Activated CD8-positive, alpha-beta memory T cell treated with anti-CD3 and anti-CD28 coated beads for 24 hours (primary cell): Measurements from ENCODE around the gene KANSL2.
"Not testable (repeated sequence)": the region's sequence is repeated elsewhere in the genome, so short reads cannot be mapped to it uniquely, and the experiment has no call there.

Source experiments
- DNase-seq: peaks from one replicate; pipeline ENCODE4 v3.0.0-alpha.2; 2020

Gene KANSL2

GRCh38 chr12:48682927-48683326, 889 bp upstream of the KANSL2 start:
- DNase-seq: no peak

- DNase-seq: not testable (repeated sequence)
Observed at GRCh38 chr12:48682533-48682905, 481 bp upstream of the KANSL2 start.

- no peak for DNase-seq
Observed at GRCh38 chr12:48681399-48681709, 684 bp downstream of the KANSL2 start.

- DNase-seq: no peak
Observed at GRCh38 chr12:48680861-48681260, 1.2 kb downstream of the KANSL2 start.

- DNase-seq: no peak
Observed at GRCh38 chr12:48678551-48679185, 3.4 kb downstream of the KANSL2 start.

GRCh38 chr12:48671231-48671856, 10.7 kb downstream of the KANSL2 start:
- DNase-seq: no peak

- DNase-seq: no peak
Observed at GRCh38 chr12:48668996-48669395, 13.0 kb downstream of the KANSL2 start.

- DNase-seq: no peak
Observed at GRCh38 chr12:48659863-48660262, 22.2 kb downstream of the KANSL2 start.

GRCh38 chr12:48651681-48652080, 30.4 kb downstream of the KANSL2 start:
- DNase-seq: no peak

GRCh38 chr12:48645354-48645753, 36.7 kb downstream of the KANSL2 start:
- not testable (repeated sequence) for DNase-seq

GRCh38 chr12:48643011-48643410, 39.0 kb downstream of the KANSL2 start:
- no peak for DNase-seq

- DNase-seq: not testable (repeated sequence)
Observed at GRCh38 chr12:48641752-48642555, 40.1 kb downstream of the KANSL2 start.

GRCh38 chr12:48640854-48641253, 41.2 kb downstream of the KANSL2 start:
- no peak for DNase-seq

- DNase-seq: no peak
Observed at GRCh38 chr12:48640428-48640827, 41.6 kb downstream of the KANSL2 start.

GRCh38 chr12:48631071-48631470, 51.0 kb downstream of the KANSL2 start:
- no peak for DNase-seq

- DNase-seq: no peak
Observed at GRCh38 chr12:48630346-48630745, 51.7 kb downstream of the KANSL2 start.

- DNase-seq: no peak
Observed at GRCh38 chr12:48629541-48629940, 52.5 kb downstream of the KANSL2 start.

- no peak for DNase-seq
Observed at GRCh38 chr12:48627556-48627955, 54.5 kb downstream of the KANSL2 start.

- DNase-seq: not testable (repeated sequence)
Observed at GRCh38 chr12:48622997-48623396, 59.0 kb downstream of the KANSL2 start.

- peak; percentile 84 for DNase-seq
Observed at GRCh38 chr12:48618541-48618940, 63.5 kb downstream of the KANSL2 start.

- DNase-seq: no peak
Observed at GRCh38 chr12:48615681-48616080, 66.4 kb downstream of the KANSL2 start.

- no peak for DNase-seq
Observed at GRCh38 chr12:48613321-48613720, 68.7 kb downstream of the KANSL2 start.
